ENCODE measurements around the gene ABHD17A. TPM values are rescaled to one million over a fixed set of nuclear protein-coding genes. Genes with fewer than 3 reads are reported as not detected.

The ABHD17A gene
- total and polyA plus RNA-seq, 9 of the 15 experiments (the other 6 are each of a cell fraction or from before 2014, with no cell fraction given), result 0.04 to 135 (median 21.8) TPM; not detected in 1

DNA sequence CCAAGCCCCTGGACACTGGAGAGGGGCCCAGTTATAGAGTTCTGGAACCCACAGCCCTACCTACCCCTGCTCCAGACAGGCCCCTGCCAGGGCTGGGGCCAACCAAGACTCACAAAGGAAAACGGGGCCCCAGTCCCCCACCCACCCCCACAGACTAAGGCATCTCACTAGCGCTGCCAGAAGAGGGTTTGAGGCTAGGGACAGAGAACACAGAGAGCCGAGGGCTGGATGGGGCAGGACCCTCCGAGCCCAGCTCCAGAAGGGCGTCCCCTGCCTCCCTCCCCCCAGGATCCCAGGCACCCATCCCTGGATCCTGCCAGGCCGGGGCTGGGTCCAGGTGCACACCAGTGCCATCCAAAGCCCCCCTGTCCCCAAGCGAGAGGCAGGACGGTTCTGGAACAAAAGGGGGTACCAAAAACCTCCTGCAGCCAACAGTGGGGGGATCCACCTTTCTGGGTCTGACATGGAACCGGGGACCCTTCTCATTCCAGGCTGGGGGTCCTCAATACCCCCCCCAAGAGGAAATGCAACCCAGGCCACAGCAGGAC lies 32.6 kb downstream of the ABHD17A start:
- ChIA-PET CTCF (ENCODE audit: low intra/inter-chr PET ratio) (no interaction called here), POLR2A (no interaction called here)
- Histone ChIP-seq H3K27me3 (ENCODE audit: control insufficient read depth in 2 of 2, insufficient read depth in 2 of 2, low read length in 2 of 2) (no peaks in the 10 kb centered on the region), H3K4me3 (no peak overlapping the region), H3K27ac (ENCODE audit: extremely low read depth, low read depth, low read length) (peak overlapping the region; percentile 63; the same call in 1 of the 3 replicates), H3K79me2 (ENCODE audit: control insufficient read depth, insufficient read depth, low read length) (peaks cover 82% of the 10 kb centered on the region), H3K9ac (ENCODE audit: insufficient read depth in 1 of 2, low read depth in 2 of 2, low read length in 2 of 2) (peak overlapping the region; percentile 27 to 88), H3K4me2 (ENCODE audit: insufficient read depth, low read length) (peak overlapping the region; percentile 94; the same call in 1 of the 2 replicates), H2AFZ (ENCODE audit: low read depth, low read length) (no peak overlapping the region), H4K20me1 (replicated peaks; ENCODE audit: control insufficient read depth, insufficient read depth, low read length) (peaks cover 3% of the 10 kb centered on the region; the same call in 1 of the 2 replicates), H3K9me1 (ENCODE audit: control insufficient read depth, insufficient read depth, low read length) (no peaks in the 10 kb centered on the region), H3K4me1 (replicated peaks in 1 of 2; ENCODE audit: control insufficient read depth in 2 of 2, insufficient read depth in 2 of 2, low read length in 2 of 2) (peaks cover 41 to 85% of the 10 kb centered on the region in 2 experiments), H3K36me3 (ENCODE audit: control insufficient read depth, insufficient read depth, low read length) (peaks cover 29% of the 10 kb centered on the region; the same call in 1 of the 3 replicates), H3K9me3 (replicated peaks; ENCODE audit: control insufficient read depth, insufficient read depth, low read depth, low read length) (no peaks in the 10 kb centered on the region)
- intact Hi-C loops (cut with micrococcal nuclease) (no loop called here), in situ Hi-C loops (cut with MboI) (no loop called here)
- WGBS (ENCODE audit: insufficient coverage, low coverage, missing lambda C conversion rate), result 55% methylated on average over 5 of the region's 9 CpGs
- no peak for DNase-seq (ENCODE audit: extremely low read depth in 1 of 4, low spot score in 3 of 4)
- no peak for FAIRE-seq
- no peak for ATAC-seq
- TF ChIP-seq, protein P1, sequence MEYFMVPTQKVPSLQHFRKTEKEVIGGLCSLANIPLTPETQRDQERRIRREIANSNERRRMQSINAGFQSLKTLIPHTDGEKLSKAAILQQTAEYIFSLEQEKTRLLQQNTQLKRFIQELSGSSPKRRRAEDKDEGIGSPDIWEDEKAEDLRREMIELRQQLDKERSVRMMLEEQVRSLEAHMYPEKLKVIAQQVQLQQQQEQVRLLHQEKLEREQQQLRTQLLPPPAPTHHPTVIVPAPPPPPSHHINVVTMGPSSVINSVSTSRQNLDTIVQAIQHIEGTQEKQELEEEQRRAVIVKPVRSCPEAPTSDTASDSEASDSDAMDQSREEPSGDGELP (CRISPR knock-in tag; IDR thresholded peaks at IDR 0.05; ENCODE audit: borderline replicate concordance), result no peak
- no peak for TF ChIP-seq CBFB (CRISPR knock-in tag; IDR thresholded peaks at IDR 0.05)
- TF ChIP-seq, protein P2, sequence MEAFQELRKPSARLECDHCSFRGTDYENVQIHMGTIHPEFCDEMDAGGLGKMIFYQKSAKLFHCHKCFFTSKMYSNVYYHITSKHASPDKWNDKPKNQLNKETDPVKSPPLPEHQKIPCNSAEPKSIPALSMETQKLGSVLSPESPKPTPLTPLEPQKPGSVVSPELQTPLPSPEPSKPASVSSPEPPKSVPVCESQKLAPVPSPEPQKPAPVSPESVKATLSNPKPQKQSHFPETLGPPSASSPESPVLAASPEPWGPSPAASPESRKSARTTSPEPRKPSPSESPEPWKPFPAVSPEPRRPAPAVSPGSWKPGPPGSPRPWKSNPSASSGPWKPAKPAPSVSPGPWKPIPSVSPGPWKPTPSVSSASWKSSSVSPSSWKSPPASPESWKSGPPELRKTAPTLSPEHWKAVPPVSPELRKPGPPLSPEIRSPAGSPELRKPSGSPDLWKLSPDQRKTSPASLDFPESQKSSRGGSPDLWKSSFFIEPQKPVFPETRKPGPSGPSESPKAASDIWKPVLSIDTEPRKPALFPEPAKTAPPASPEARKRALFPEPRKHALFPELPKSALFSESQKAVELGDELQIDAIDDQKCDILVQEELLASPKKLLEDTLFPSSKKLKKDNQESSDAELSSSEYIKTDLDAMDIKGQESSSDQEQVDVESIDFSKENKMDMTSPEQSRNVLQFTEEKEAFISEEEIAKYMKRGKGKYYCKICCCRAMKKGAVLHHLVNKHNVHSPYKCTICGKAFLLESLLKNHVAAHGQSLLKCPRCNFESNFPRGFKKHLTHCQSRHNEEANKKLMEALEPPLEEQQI (IDR thresholded peaks at IDR 0.05), result no peak
- no TSS peak for BruUV-seq (replicated peaks)

Measured in K562 (cell line).